GM12891 (cell line): ENCODE measurements around the gene EVC. TPM values are rescaled to one million over a fixed set of nuclear protein-coding genes. Genes with fewer than 3 reads are reported as not detected.
A peak's percentile ranks its signal among the peaks of the same experiment; 100 is the strongest.

Experiments
- DNase-seq: peaks from one replicate; pipeline ENCODE4 v3.0.0; 2011; ENCODE audit warnings: low spot score; ENCODE audit not compliant: insufficient read length
- FAIRE-seq: peaks from 2 replicates; lab custom pipeline; 2011; peaks lifted over from hg19 to GRCh38; lab: Jason Lieb, UNC
- PAX5 ChIP-seq: IDR thresholded peaks from 2 replicates; pipeline ENCODE4 v1.6.1; 2011; ENCODE audit warnings: low read length, moderate library complexity, mild to moderate bottlenecking; ENCODE audit not compliant: insufficient read depth, severe bottlenecking
- POLR2A ChIP-seq: IDR thresholded peaks from 2 replicates; pipeline ENCODE4 v1.6.1; 2011; ENCODE audit warnings: low read depth, low read length, control low read depth
- POLR2AphosphoS5 ChIP-seq: IDR thresholded peaks from 2 replicates; pipeline ENCODE4 v1.6.1; 2011; ENCODE audit warnings: low read depth, low read length, control low read depth
- POU2F2 ChIP-seq: IDR thresholded peaks from 2 replicates; pipeline ENCODE4 v1.6.1; 2011; ENCODE audit warnings: low read depth, mild to moderate bottlenecking, control low read depth, low read length, moderate library complexity
- SPI1 ChIP-seq: IDR thresholded peaks from 2 replicates; pipeline ENCODE4 v1.6.1; 2011; ENCODE audit warnings: low read depth, low read length, control low read depth
- TAF1 ChIP-seq: IDR thresholded peaks from 2 replicates; pipeline ENCODE4 v1.6.1; 2011; ENCODE audit warnings: low read depth, low read length, control low read depth
- polyA plus RNA-seq: library from polyadenylated mRNA; unstranded; fragments of >200 nt; gene quantifications from one replicate; pipeline ENCODE4 v1.2.1, GENCODE V29; 2012; ENCODE audit warnings: low read depth, missing spikeins, inconsistent platforms; ENCODE audit not compliant: missing spikeins

Gene EVC
- 8.8 TPM for polyA plus RNA-seq

- peak; percentile 44 for DNase-seq
- FAIRE-seq, result no peak
- TF ChIP-seq TAF1, result 0 out of 2 replicates have a peak, but pooled peaks have one; percentile 37
- no peak; the same call in none of the 2 replicates for TF ChIP-seq POLR2AphosphoS5
- TF ChIP-seq POLR2A, result no peak; the same call in 1 of the 2 replicates
These were observed at the start of gene EVC for GRCh38 chr4:5710961-5711478. Gene EVC (plus strand): TSS chr4:5711201. CDS start chr4:5711381, 180 bp downstream.

- FAIRE-seq, result no peak
- no peak for TF ChIP-seq TAF1
- no peak for TF ChIP-seq PAX5
- no peak for TF ChIP-seq POLR2A
- no peak for TF ChIP-seq POLR2AphosphoS5
- TF ChIP-seq POU2F2, result no peak
- TF ChIP-seq SPI1, result no peak
- DNase-seq, result no peak
These were observed 49.8 kb upstream of the EVC start for GRCh38 chr4:5661237-5661636.

GRCh38 chr4:5662555-5662954, 48.4 kb upstream of the EVC start:
- TF ChIP-seq POU2F2 (no peak), POLR2AphosphoS5 (no peak), SPI1 (no peak)
- FAIRE-seq (no peak), DNase-seq (no peak)

GRCh38 chr4:5664778-5665177, 46.2 kb upstream of the EVC start:
- no peak for DNase-seq
- no peak for TF ChIP-seq SPI1
- no peak for TF ChIP-seq TAF1
- no peak for TF ChIP-seq POLR2A
- no peak for TF ChIP-seq POU2F2
- no peak for TF ChIP-seq PAX5
- no peak for TF ChIP-seq POLR2AphosphoS5
- FAIRE-seq, result no peak

GRCh38 chr4:5666741-5667140, 44.3 kb upstream of the EVC start:
- DNase-seq (no peak), FAIRE-seq (no peak)
- no peak for TF ChIP-seq POLR2AphosphoS5
- TF ChIP-seq POLR2A, result no peak
- TF ChIP-seq TAF1, result no peak
- TF ChIP-seq POU2F2, result no peak
- TF ChIP-seq PAX5, result no peak
- no peak for TF ChIP-seq SPI1

- TF ChIP-seq POLR2AphosphoS5 (no peak), POLR2A (no peak), TAF1 (no peak), POU2F2 (no peak), SPI1 (no peak), PAX5 (no peak)
- DNase-seq (no peak), FAIRE-seq (no peak)
These were observed 34.2 kb upstream of the EVC start for GRCh38 chr4:5676763-5677162.

- DNase-seq (no peak), FAIRE-seq (no peak)
- TF ChIP-seq SPI1 (no peak), POLR2A (no peak), TAF1 (no peak), PAX5 (no peak), POU2F2 (no peak), POLR2AphosphoS5 (no peak)
These were observed 32.0 kb upstream of the EVC start for GRCh38 chr4:5678977-5679376.

- FAIRE-seq (no peak), DNase-seq (no peak)
- TF ChIP-seq PAX5 (no peak), POU2F2 (no peak), TAF1 (no peak), SPI1 (no peak), POLR2AphosphoS5 (no peak), POLR2A (no peak)
These were observed 27.4 kb upstream of the EVC start for GRCh38 chr4:5683566-5683965.

- FAIRE-seq (no peak), DNase-seq (no peak)
- no peak for TF ChIP-seq POLR2AphosphoS5
- TF ChIP-seq POU2F2, result no peak
- no peak for TF ChIP-seq POLR2A
- TF ChIP-seq SPI1, result no peak
- TF ChIP-seq PAX5, result no peak
- no peak for TF ChIP-seq TAF1
These were observed 25.7 kb upstream of the EVC start for GRCh38 chr4:5685296-5685695.

GRCh38 chr4:5686338-5686737, 24.7 kb upstream of the EVC start:
- TF ChIP-seq SPI1, result no peak
- no peak for TF ChIP-seq POLR2AphosphoS5
- no peak for TF ChIP-seq POLR2A
- no peak for TF ChIP-seq PAX5
- TF ChIP-seq POU2F2, result no peak
- no peak for TF ChIP-seq TAF1
- DNase-seq (no peak), FAIRE-seq (no peak)
